Measurements from ENCODE around the gene GNB3. TPM values are rescaled to one million over a fixed set of nuclear protein-coding genes. Genes with fewer than 3 reads are reported as not detected.

Gene GNB3
- total and polyA plus RNA-seq, 9 of the 15 experiments (the other 6 are each of a cell fraction or from before 2014, with no cell fraction given): 1.4 to 5.8 (median 2.0) TPM

- no peak for TF ChIP-seq ELK3 (CRISPR knock-in tag; IDR thresholded peaks at IDR 0.05)
- TF ChIP-seq HDAC6 (IDR thresholded peaks at IDR 0.05; ENCODE audit: low read depth, low read length): no peak
- TF ChIP-seq REST (IDR thresholded peaks at IDR 0.05; ENCODE audit: borderline replicate concordance): peak; percentile 21; the same call in 1 of the 2 replicates
- TF ChIP-seq REST (CRISPR knock-in tag; IDR thresholded peaks at IDR 0.05; ENCODE audit: low read depth): no peak
- TF ChIP-seq HNRNPUL1 (IDR thresholded peaks at IDR 0.05; ENCODE audit: low read length): no peak
- TF ChIP-seq ZNF589 (CRISPR knock-in tag; IDR thresholded peaks at IDR 0.05; ENCODE audit: low read depth): no peak
- no peak for TF ChIP-seq RBM17 (IDR thresholded peaks at IDR 0.05; ENCODE audit: borderline replicate concordance, low read depth, low read length)
- no peak for TF ChIP-seq THRAP3 (IDR thresholded peaks at IDR 0.05; ENCODE audit: borderline replicate concordance)
- no peak for TF ChIP-seq THRA (IDR thresholded peaks at IDR 0.05)
- TF ChIP-seq ZNF584 (CRISPR knock-in tag; IDR thresholded peaks at IDR 0.05; ENCODE audit: low read depth): no peak
- TF ChIP-seq PCBP2 (IDR thresholded peaks at IDR 0.05; ENCODE audit: low read depth, low read length, poor library complexity, severe bottlenecking): no peak
- TF ChIP-seq ZNF124 (CRISPR knock-in tag; IDR thresholded peaks at IDR 0.05): no peak
- no peak for TF ChIP-seq SRSF9 (IDR thresholded peaks at IDR 0.05; ENCODE audit: borderline replicate concordance, low read depth, low read length)
- TF ChIP-seq ZNF253 (CRISPR knock-in tag; conservative IDR thresholded peaks at IDR 0.05): no peak
- TF ChIP-seq ZBTB8A (IDR thresholded peaks at IDR 0.05; ENCODE audit: partially characterized antibody): no peak
- TF ChIP-seq ZNF695 (CRISPR knock-in tag; IDR thresholded peaks at IDR 0.05): no peak
Observed at GRCh38 chr12:6843118-6843902, 2.6 kb downstream of the GNB3 start (continued).

Data from K562 (cell line).